MM.1S (cell line): ENCODE measurements around the gene PDE6B.

Source experiments
- DNase-seq: peaks from one replicate; pipeline ENCODE4 v3.0.0-alpha.2; 2015
- H2AFZ ChIP-seq: fragments of 300-600 bp; sonication (generic); 2 replicates; pipeline ENCODE4 v1.6.0; 2016; ENCODE audit warnings: antibody characterized with exemption, low read length
- H3F3A ChIP-seq: fragments of 300-600 bp; sonication (generic); 2 replicates; pipeline ENCODE4 v1.6.1; 2016; ENCODE audit warnings: mild to moderate bottlenecking, antibody characterized with exemption, low read length, moderate library complexity, mixed read lengths; ENCODE audit not compliant: insufficient read depth
- H3K27ac ChIP-seq: fragments of 300-600 bp; sonication (generic); 2 replicates; pipeline ENCODE4 v1.5.1; 2016; ENCODE audit warnings: mild to moderate bottlenecking, low read length
- H3K27me3 ChIP-seq: fragments of 300-600 bp; sonication (generic); replicated peaks from 2 replicates; pipeline ENCODE4 v1.6.0; 2016; ENCODE audit warnings: low read length; ENCODE audit not compliant: insufficient read depth
- H3K36me3 ChIP-seq: fragments of 300-600 bp; sonication (generic); replicated peaks from 2 replicates; pipeline ENCODE4 v1.6.1; 2016; ENCODE audit warnings: mild to moderate bottlenecking, low read length, mixed read lengths; ENCODE audit not compliant: insufficient read depth
- H3K4me1 ChIP-seq: fragments of 300-600 bp; sonication (generic); 2 replicates; pipeline ENCODE4 v1.6.1; 2016; ENCODE audit warnings: low read length, mixed read lengths
- H3K4me2 ChIP-seq: fragments of 300-600 bp; sonication (generic); 2 replicates; pipeline ENCODE4 v1.6.0; 2016; ENCODE audit warnings: low read depth, low read length
- H3K4me3 ChIP-seq: fragments of 300-600 bp; sonication (generic); 2 replicates; pipeline ENCODE4 v1.5.1; 2016; ENCODE audit warnings: low read length, mixed read lengths
- H3K79me2 ChIP-seq: fragments of 300-600 bp; sonication (generic); 2 replicates; pipeline ENCODE4 v1.6.1; 2016; ENCODE audit warnings: mixed run types, low read length, mixed read lengths
- H3K9ac ChIP-seq: fragments of 300-600 bp; sonication (generic); 2 replicates; pipeline ENCODE4 v1.6.1; 2016; ENCODE audit warnings: low read length, mixed read lengths
- H3K9me2 ChIP-seq: fragments of 300-600 bp; sonication (generic); replicated peaks from 2 replicates; pipeline ENCODE4 v1.6.1; 2016; ENCODE audit warnings: mild to moderate bottlenecking, low read length, mixed read lengths; ENCODE audit not compliant: insufficient read depth
- H3K9me3 ChIP-seq: fragments of 300-600 bp; sonication (generic); replicated peaks from 2 replicates; pipeline ENCODE4 v1.6.1; 2016; ENCODE audit warnings: mild to moderate bottlenecking, low read length, mixed read lengths; ENCODE audit not compliant: insufficient read depth
- H4K20me1 ChIP-seq: fragments of 300-600 bp; sonication (generic); 2 replicates; pipeline ENCODE4 v1.6.1; 2016; ENCODE audit warnings: mild to moderate bottlenecking, low read length, moderate library complexity, mixed read lengths; ENCODE audit not compliant: insufficient read depth
- CTCF ChIP-seq: fragments of 300-600 bp; sonication (generic); IDR thresholded peaks from 2 replicates; pipeline ENCODE4 v1.5.1; 2016; ENCODE audit warnings: antibody characterized with exemption, low read length, mixed read lengths
- EZH2 ChIP-seq: fragments of 300-600 bp; sonication (generic); optimal IDR thresholded peaks from 2 replicates; pipeline ENCODE3; 2017; ENCODE audit warnings: low read depth, mild to moderate bottlenecking, antibody characterized with exemption, low read length, mixed read lengths
- EZH2phosphoT487 ChIP-seq: fragments of 300-600 bp; sonication (generic); IDR thresholded peaks from 2 replicates; pipeline ENCODE4 v1.6.1; 2018; ENCODE audit warnings: antibody characterized with exemption, low read length

The PDE6B gene

GRCh38 chr4:717601-718320 lies 92.4 kb downstream of the PDE6B start:
- no peak overlapping the region for H2AFZ ChIP-seq
- no peaks in the 10 kb centered on the region for H4K20me1 ChIP-seq
- no peaks in the 10 kb centered on the region for H3K36me3 ChIP-seq
- no peaks in the 10 kb centered on the region for H3K27me3 ChIP-seq
- H3K27ac ChIP-seq: no peak overlapping the region
- no peak for TF ChIP-seq EZH2
- no peak for TF ChIP-seq CTCF
- TF ChIP-seq EZH2phosphoT487: no peak
- H3K9ac ChIP-seq: no peak overlapping the region
- no peaks in the 10 kb centered on the region for H3K9me2 ChIP-seq
- H3K4me2 ChIP-seq: no peak overlapping the region
- H3K4me3 ChIP-seq: no peak overlapping the region
- no peaks in the 10 kb centered on the region for H3K4me1 ChIP-seq
- no peaks in the 10 kb centered on the region for H3F3A ChIP-seq
- H3K9me3 ChIP-seq: no peaks in the 10 kb centered on the region
- DNase-seq: no peak
- H3K79me2 ChIP-seq: no peaks in the 10 kb centered on the region

- no peak for DNase-seq
- Histone ChIP-seq H3K79me2 (no peaks in the 10 kb centered on the region), H3K27ac (no peak overlapping the region), H3K4me3 (no peak overlapping the region), H3K27me3 (no peaks in the 10 kb centered on the region), H3K4me1 (no peaks in the 10 kb centered on the region), H3F3A (no peaks in the 10 kb centered on the region), H3K9me3 (no peaks in the 10 kb centered on the region), H2AFZ (no peak overlapping the region), H3K36me3 (no peaks in the 10 kb centered on the region), H3K4me2 (no peak overlapping the region), H4K20me1 (no peaks in the 10 kb centered on the region), H3K9me2 (no peaks in the 10 kb centered on the region), H3K9ac (no peak overlapping the region)
- TF ChIP-seq EZH2 (no peak), EZH2phosphoT487 (no peak), CTCF (no peak)
Measured at GRCh38 chr4:718460-718859, 93.1 kb downstream of the PDE6B start.
